Panc1 (cell line): ENCODE measurements around the gene CST5. TPM values are rescaled to one million over a fixed set of nuclear protein-coding genes. Genes with fewer than 3 reads are reported as not detected.

Experiments
- ATAC-seq: fragments of 200-7000 bp; cut with Tn5 transposase; 2 replicates; pipeline ENCODE4 v1.9.1; 2020; ENCODE audit warnings: mild to moderate bottlenecking, moderate library complexity
- BruUV-seq: library from RNA; stranded (reverse); fragments of 400-500 nt; replicated peaks from 2 replicates; lab custom pipeline; 2021; lab: Mats Ljungman, UMichigan
- CTCF ChIA-PET: fragments of 300-600 bp; sonication (Branson Sonifier 250); formaldehyde crosslinking; loops from one replicate; lab custom pipeline; 2022; ENCODE audit warnings: antibody characterized with exemption; lab: Charles Lee
- POLR2A ChIA-PET: fragments of 300-600 bp; sonication (Branson Sonifier 250); formaldehyde crosslinking; loops from one replicate; lab custom pipeline; 2022; ENCODE audit warnings: antibody characterized with exemption; lab: Charles Lee
- DNase-seq: peaks from one replicate; pipeline ENCODE4 v3.0.0-alpha.2; 2010; ENCODE audit warnings: low read depth, low spot score
- H3K27ac ChIP-seq: 2 replicates; pipeline ENCODE4 v1.5.1; 2011; ENCODE audit warnings: mild to moderate bottlenecking, low read length, inconsistent platforms
- H3K27me3 ChIP-seq: fragments of 200-500 bp; sonication (Bioruptor generic); 2 replicates; pipeline ENCODE4 v1.6.0; 2014; ENCODE audit warnings: low read length, inconsistent platforms; ENCODE audit not compliant: control insufficient read depth, insufficient read depth
- H3K36me3 ChIP-seq: fragments of 200-500 bp; sonication (Bioruptor generic); 2 replicates; pipeline ENCODE4 v1.5.1; 2014; ENCODE audit warnings: inconsistent platforms, mild to moderate bottlenecking, low read length, moderate library complexity; ENCODE audit not compliant: control insufficient read depth, insufficient read depth
- H3K4me1 ChIP-seq: 2 replicates; pipeline ENCODE4 v1.5.1; 2011; ENCODE audit warnings: inconsistent platforms, mild to moderate bottlenecking, low read length, moderate library complexity; ENCODE audit not compliant: control insufficient read depth, insufficient read depth
- H3K4me3 ChIP-seq, 2 experiments: 2 replicates each; pipeline ENCODE4 v1.5.1; 2011 to 2012; ENCODE audit warnings: low read depth in 2 of 2, low read length in 2 of 2, mild to moderate bottlenecking in 2 of 2, inconsistent platforms in 1 of 2, moderate library complexity in 1 of 2
- H3K9me3 ChIP-seq: fragments of 200-500 bp; sonication (Bioruptor generic); 2 replicates; pipeline ENCODE4 v1.5.1; 2014; ENCODE audit warnings: low read depth, mild to moderate bottlenecking, inconsistent platforms, low read length, moderate library complexity; ENCODE audit not compliant: control insufficient read depth, insufficient read depth
- CTCF ChIP-seq: fragments of 450-650 bp; IDR thresholded peaks from 2 replicates; pipeline ENCODE4 v1.5.1; 2017; ENCODE audit warnings: mild to moderate bottlenecking
- POLR2AphosphoS5 ChIP-seq: IDR thresholded peaks from 2 replicates; pipeline ENCODE4 v1.6.1; 2012; ENCODE audit warnings: mild to moderate bottlenecking, low read depth, low read length, moderate library complexity
- REST ChIP-seq, 2 experiments: IDR thresholded peaks; 2 replicates each; pipeline ENCODE4 v1.6.1; 2011 to 2012; ENCODE audit warnings: low read depth in 2 of 2, control low read depth in 1 of 2, low read length in 1 of 2, mild to moderate bottlenecking in 1 of 2, moderate library complexity in 1 of 2; ENCODE audit not compliant: insufficient read depth in 1 of 2
- SIN3A ChIP-seq: IDR thresholded peaks from 2 replicates; pipeline ENCODE4 v1.6.1; 2012; ENCODE audit warnings: low read depth, mild to moderate bottlenecking, low read length, moderate library complexity, borderline replicate concordance; ENCODE audit not compliant: insufficient read depth
- TCF7L2 ChIP-seq: IDR thresholded peaks from 2 replicates; pipeline ENCODE4 v1.6.1; 2011; ENCODE audit warnings: mild to moderate bottlenecking, low read depth, low read length, inconsistent platforms
- in situ Hi-C: cut with HindIII; loops from 2 replicates; pipeline ENCODE4 v1.10.0; 2016; ENCODE audit warnings: low sequenced_read_pairs, low pct_unique_long_range_greater_than_20kb
- intact Hi-C: fragments of 100-400 bp; cut with micrococcal nuclease; formaldehyde crosslinking; loops from one replicate; pipeline ENCODE4 v1.10.0; 2022; ENCODE audit not compliant: unreplicated experiment
- total RNA-seq: library from RNA; stranded (reverse); gene quantifications from one replicate; pipeline ENCODE4 v1.2.1, GENCODE V29; 2021; ENCODE audit not compliant: unreplicated experiment

CST5 gene
- total RNA-seq, 1 experiment from 2014 or later = not detected

GRCh38 chr20:23875606-23876237 lies 3.8 kb downstream of the CST5 start:
- ChIA-PET CTCF (no interaction called here), POLR2A (no interaction called here)
- ATAC-seq (no peak), DNase-seq (no peak)
- TF ChIP-seq REST (IDR thresholded peaks at IDR 0.05; ENCODE audit: insufficient read depth in 1 of 2, low read depth in 2 of 2, low read length in 1 of 2) (no peak), SIN3A (no peak), CTCF (no peak), POLR2AphosphoS5 (no peak), TCF7L2 (no peak)
- no peaks in the 10 kb centered on the region for H3K9me3 ChIP-seq
- intact Hi-C loops = no loop called here
- BruUV-seq = no TSS peak
- no peak overlapping the region for H3K27ac ChIP-seq
- no peaks in the 10 kb centered on the region for H3K27me3 ChIP-seq
- in situ Hi-C loops = no loop called here
- H3K36me3 ChIP-seq = no peaks in the 10 kb centered on the region
- no peak overlapping the region for H3K4me3 ChIP-seq
- H3K4me1 ChIP-seq = no peaks in the 10 kb centered on the region

GRCh38 chr20:23874747-23875146 lies 4.8 kb downstream of the CST5 start:
- Histone ChIP-seq H3K36me3 (no peaks in the 10 kb centered on the region), H3K9me3 (no peaks in the 10 kb centered on the region), H3K27me3 (no peaks in the 10 kb centered on the region), H3K27ac (no peak overlapping the region), H3K4me3 (no peak overlapping the region), H3K4me1 (no peaks in the 10 kb centered on the region)
- no peak for TF ChIP-seq POLR2AphosphoS5
- no TSS peak for BruUV-seq
- ATAC-seq (no peak), DNase-seq (no peak)
- in situ Hi-C loops = no loop called here
- CTCF ChIA-PET = no interaction called here
- POLR2A ChIA-PET = no interaction called here
- intact Hi-C loops = no loop called here

GRCh38 chr20:23873370-23874015 lies 6.1 kb downstream of the CST5 start:
- H3K36me3 ChIP-seq = no peaks in the 10 kb centered on the region
- DNase-seq (no peak), ATAC-seq (no peak)
- H3K27ac ChIP-seq = no peak overlapping the region
- ChIA-PET POLR2A (no interaction called here), CTCF (no interaction called here)
- no peaks in the 10 kb centered on the region for H3K27me3 ChIP-seq
- H3K4me1 ChIP-seq = no peaks in the 10 kb centered on the region
- intact Hi-C loops (no loop called here), in situ Hi-C loops (no loop called here)
- BruUV-seq = no TSS peak
- TF ChIP-seq CTCF = no peak
- no peak for TF ChIP-seq REST (IDR thresholded peaks at IDR 0.05; ENCODE audit: insufficient read depth in 1 of 2, low read depth in 2 of 2, low read length in 1 of 2)
- H3K9me3 ChIP-seq = no peaks in the 10 kb centered on the region
- H3K4me3 ChIP-seq = no peak overlapping the region
